Activated CD4-positive, alpha-beta T cell treated with anti-CD3 and anti-CD28 coated beads for 4 hours (primary cell): ENCODE data around the gene HIKESHI.
"Not testable (repeated sequence)": the region's sequence is repeated elsewhere in the genome, so short reads cannot be mapped to it uniquely, and the experiment has no call there.

Experiments used
- DNase-seq, 2 donors: peaks; one replicate each; pipeline ENCODE4 v3.0.0-alpha.2; 2020

Gene HIKESHI, protein sequence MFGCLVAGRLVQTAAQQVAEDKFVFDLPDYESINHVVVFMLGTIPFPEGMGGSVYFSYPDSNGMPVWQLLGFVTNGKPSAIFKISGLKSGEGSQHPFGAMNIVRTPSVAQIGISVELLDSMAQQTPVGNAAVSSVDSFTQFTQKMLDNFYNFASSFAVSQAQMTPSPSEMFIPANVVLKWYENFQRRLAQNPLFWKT

DNA sequence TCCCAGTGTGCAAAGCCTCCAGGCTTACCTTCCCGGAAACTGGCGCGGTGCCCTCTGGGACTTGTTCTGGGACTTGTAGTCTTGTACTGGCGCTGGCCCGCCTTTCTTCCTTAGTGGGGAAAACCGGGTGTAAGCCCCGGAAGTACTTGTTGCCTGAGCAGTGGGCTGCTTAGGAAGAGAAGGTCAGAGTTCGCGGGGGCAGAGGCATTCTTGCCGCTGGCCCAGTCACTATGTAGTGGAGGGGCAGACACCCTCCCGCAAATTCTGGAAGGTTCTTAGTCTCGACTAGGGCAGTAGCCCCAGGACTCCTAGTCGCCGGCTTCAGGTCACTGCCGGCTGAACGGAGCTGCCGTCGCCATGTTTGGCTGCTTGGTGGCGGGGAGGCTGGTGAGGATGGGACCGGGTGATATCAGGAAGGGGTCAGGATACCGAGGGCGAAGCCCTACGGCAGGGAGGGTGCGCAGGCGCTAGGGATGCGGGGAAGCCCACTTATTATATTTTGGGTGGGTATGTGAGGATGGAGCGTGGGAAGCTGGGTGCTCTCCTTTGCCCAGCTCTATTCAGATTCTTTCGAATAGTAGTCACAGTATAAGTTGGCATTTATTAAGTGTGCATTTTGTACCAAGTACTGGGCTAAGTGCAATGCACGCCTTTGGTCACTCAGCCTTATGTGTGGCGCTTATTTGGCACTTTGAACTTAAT, at the start of gene HIKESHI:
Gene HIKESHI (plus strand): TSS at position 149 of the 702 bp plus-strand sequence. CDS start 209 bp downstream, at position 358.
- DNase-seq: peak; percentile 91

DNA sequence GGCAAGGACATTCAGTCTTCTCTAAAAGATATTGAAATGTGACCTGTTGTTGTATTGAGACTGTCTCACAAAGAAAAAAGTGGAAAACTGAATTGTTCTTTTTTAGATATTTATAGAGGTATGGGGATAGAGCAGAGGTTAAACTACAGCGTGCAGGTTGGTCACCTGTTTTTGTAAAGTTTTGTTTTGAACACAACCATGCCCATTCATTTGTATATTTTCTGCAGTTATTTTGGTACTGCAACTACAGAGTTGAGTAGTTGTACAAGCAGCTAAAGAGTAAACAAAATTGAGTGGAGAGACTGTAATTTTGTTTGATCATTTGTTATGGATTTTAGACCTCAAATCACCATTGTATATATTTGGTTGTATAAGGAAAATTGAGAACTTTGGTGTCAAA, 46.1 kb upstream of the HIKESHI start:
- no peak for DNase-seq

DNA sequence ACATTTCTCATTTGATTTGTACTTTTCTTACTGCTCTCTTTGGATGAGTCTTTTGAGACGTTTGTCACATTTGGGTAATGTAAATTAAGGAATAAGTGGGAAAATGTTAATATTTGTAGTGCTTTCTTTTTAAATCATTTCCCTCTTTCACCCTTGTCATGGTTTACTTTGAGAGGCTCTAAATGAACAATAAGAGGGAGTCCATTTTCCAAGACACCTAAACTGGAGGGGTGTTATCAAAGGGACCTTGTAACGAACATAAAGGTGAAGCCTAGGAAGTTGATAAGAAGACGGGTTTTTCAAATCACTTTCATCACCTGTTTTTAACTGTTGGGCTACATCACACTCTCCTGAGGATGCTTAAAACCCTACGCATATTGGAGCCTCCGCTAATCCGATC, 45.4 kb upstream of the HIKESHI start:
- DNase-seq: no peak

DNA sequence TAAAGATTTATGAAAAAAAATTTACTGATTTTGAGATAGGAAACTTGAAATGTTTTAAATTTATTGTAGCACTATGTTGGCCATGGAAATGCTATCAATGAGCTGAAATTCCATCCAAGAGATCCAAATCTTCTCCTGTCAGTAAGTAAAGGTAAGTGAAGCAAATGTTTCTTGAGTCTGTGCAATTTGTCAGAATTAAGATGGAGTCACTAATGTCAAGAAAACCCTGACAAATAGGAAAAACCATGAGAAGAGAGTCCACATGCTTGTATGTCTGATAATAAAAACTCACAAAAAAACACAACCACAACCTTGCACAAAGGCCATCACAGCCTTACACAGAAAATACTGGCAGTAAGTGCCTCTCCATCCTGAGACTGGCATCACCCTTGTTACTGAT, 44.6 kb upstream of the HIKESHI start:
- DNase-seq: no peak

DNA sequence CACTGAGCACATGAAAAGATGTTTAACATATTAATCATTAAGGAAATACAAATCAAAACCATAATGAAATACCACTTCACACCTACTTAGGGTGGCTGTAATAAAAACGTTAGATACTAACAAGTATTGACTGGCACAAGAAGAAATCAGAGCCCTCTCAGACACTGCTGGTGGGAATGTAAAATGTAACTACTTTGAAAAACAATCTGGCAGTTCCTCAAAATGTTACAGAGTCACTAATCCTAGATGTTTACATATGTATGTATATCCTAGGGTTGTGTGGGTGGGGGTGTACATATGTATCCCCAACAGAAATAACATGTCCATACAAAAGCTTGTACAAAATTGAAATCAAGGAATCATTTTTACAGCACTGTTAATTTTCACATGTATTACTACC, 42.3 kb upstream of the HIKESHI start:
- DNase-seq: no peak

DNA sequence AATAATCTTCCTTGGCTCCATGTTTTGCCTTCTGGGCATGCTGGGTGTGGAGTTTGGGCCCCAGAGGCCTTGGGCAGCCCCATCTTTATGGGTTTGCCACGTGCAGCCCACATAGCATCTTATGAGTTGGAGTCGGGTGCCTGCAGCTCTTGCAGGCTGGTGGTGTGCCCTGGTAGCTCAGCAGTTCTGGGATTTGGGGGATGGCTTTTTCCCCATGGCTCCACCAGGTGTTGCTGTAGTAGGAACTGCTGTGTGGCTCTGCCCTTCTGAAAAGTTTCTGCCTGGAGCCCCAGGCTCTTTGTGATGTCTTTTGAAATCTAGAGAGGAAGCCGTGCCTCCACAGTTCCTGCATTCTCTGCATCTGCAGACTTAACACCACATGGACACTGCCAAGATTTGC, 40.7 kb upstream of the HIKESHI start:
- DNase-seq: no peak

DNA sequence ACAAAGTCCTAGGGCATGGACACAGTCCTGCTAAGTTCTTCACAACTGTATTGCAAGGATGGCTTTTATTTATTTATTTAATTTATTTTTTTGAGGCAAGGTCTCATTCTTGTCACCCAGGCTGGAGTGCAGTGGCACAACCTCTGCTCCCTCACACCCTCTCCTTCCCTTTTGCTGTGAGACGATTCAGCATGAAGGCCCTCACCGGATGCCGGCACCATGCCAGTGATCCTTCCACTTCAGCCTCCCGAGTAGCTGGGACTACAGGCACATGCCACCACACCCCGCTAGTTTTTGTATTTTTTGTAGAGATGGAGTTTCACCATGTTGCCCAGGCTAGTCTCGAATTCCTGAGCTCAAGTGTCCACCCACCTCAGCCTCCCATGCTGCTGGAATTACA, 39.7 kb upstream of the HIKESHI start:
- no peak for DNase-seq

DNA sequence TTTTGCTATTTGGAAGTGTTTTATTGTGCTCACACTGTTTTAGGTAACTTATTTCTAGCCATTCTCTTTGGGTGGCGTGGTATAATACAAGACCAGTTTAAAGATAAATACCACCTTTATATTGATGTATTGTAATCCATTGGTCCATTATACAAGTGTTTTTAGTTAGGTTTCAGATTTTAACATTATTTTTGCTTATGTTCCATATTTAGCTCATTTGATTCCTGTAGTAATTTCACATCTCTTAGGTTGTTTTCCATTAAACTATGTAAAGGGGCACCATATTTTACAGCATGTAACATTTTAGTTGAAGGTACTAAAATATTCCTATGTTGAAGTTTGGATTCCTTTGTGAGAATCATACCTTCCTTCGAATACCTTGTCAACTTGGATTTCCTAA, 37.4 kb upstream of the HIKESHI start:
- no peak for DNase-seq

DNA sequence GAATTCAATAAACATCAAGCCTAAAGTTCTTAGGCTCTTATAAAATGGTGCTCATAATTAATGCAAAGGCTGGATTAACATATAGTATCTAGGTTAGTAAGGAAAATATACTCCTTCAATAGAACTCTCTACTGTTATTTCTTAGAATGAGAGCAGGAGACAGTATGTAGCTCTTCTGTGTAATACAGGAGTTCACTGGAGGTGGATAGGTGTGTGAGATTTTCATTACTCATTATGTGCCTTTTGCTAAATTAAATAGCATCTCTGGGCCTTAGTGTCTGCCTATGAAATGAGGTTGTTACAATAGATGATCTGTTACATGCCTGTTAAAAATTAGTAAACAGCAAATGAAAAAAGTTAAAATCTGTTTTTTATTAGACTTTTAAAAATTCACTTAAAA, 36.8 kb upstream of the HIKESHI start:
- no peak for DNase-seq

DNA sequence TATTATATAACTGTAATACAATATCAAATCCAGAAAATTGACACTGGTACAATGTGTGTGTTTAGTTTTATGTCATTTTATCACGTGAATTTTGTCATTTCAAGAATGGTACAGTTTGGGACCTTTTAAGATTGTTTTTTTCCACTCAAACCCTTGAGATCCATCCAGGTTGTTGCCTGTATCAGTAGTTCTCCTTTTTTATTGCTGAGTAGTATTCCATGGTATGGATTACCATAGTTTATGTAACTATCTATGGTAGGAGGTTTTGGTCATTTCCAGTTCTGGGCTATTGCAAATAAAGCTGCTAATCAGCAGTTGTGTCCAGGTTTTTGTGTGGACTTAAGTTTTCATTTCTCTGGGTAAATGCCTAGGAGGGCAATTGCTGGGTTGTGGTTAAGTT, 32.4 kb upstream of the HIKESHI start:
- no peak for DNase-seq

DNA sequence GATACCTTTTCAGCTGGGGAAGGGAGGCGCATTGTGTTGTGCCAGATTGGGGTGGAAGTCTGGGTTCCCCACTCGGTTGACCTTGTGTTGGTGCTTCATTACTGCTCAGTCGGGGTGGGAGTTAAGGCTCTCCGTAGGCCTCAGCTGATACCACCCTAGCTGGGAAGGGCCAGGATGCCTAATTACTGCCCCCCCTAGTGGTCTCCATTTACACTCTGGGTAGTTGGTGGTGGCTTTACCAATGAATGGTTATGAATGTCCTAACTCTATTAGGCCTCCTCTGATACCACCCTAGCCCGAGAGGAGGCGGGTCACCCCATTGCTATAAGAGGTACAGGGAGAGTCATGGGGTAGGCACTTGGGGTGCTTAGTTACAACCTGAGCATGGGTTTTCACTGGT, 27.5 kb upstream of the HIKESHI start:
- no peak for DNase-seq

DNA sequence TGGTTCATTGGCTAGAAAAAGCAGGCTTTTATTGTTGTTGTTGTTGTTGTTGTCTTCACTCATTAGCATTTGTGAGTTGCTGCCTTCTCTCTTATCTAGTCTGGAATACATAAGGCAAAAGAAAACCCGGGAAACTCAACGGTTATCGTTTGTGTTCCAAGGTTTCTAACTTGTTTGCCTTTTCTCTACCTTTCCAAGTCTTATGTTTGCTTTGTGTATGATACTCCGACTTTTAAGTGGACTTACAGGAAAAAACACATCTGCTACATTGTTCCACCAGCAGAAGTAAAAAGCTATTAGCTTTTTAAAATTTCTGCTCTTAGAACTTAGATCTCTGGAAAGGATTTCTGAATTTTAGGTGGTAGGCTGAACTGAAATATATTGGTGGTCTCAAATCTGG, 27.0 kb upstream of the HIKESHI start:
- DNase-seq: no peak

DNA sequence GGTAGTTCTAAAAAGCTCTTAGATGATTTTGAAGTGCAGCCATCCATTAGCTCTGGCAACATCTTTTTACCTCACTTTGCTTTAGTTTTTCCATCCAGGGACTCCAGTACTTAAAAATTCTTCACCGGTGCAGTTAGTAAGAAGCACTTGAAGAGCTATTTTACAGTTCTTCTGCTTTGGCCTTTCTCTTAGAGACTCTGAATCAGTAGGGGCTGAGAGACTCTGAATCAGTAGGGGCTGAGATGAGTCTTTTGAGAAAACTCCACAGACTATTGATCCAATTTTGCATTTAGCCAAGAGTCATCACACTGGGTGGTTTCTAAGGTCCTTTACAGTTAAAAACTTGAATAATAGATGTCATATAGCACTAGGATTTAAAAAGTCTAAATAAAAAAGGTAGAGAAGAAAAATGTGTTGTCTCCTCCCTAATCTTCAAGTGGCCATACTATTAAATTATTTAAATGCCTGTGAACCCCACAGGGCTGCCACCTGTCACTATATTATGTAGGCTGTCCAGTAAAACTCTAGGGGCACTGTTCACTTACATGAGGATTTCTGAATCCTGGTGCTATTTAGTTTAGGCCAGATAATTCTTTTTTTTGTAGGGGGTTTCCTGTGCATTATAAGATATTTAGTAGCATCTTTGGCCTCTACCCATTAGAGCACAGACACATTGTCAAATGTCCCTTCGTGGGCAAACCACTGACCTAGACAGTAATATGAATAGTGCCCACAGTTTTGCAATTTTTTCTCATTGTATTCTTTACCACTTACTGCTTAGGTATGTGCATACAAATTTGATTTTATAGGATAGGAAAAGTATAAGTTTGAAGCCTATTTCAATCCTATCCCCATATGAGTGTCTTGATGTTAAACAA, 26.3 kb upstream of the HIKESHI start:
- no peak for DNase-seq

DNA sequence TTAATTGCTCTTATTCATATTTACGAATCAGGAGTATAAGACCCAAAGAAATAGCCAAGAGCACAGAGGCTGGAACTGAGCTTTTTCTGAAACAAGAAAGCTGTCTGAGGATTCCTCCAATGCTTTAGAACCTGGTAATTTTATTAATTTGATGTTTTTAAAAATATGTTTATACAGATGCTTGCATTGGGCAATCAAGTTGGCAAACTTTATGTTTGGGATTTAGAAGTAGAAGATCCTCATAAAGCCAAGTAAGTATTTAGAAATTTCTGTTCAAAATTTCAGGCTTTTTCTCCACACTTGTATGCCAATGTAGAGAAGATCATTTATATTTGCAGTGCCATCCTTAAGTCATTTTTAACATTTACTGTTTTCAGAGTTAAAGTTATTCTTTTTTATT, 24.3 kb upstream of the HIKESHI start:
- DNase-seq: no peak

DNA sequence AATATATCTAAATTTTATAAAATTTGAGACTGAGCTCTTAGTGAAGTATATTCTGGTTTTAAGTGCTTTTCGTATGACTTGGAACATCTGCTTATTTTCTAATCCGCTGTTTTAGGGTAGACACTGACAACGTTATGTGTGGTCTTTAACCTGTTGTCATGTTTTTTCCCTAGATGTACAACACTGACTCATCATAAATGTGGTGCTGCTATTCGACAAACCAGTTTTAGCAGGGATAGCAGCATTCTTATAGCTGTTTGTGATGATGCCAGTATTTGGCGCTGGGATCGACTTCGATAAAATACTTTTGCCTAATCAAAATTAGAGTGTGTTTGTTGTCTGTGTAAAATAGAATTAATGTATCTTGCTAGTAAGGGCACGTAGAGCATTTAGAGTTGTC, 23.8 kb upstream of the HIKESHI start:
- no peak for DNase-seq

DNA sequence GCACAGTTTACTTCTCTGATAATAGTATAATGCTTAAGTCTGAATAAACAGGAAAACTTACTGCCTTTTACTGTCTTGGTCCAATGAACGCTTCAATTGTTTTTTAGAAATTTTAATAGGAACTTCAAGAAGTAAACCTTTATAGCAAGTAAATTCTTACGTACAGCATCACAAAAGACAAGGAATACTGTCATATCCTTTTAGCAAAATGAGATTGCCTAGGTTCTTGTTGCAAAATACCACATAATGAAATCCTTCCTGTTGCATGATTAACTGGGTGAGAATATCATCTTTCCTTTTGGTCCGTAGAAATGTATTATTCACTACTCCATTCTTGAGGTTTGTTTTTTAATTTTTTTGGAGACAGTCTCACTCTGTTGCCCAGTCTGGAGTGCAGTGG, 22.3 kb upstream of the HIKESHI start:
- DNase-seq: no peak

DNA sequence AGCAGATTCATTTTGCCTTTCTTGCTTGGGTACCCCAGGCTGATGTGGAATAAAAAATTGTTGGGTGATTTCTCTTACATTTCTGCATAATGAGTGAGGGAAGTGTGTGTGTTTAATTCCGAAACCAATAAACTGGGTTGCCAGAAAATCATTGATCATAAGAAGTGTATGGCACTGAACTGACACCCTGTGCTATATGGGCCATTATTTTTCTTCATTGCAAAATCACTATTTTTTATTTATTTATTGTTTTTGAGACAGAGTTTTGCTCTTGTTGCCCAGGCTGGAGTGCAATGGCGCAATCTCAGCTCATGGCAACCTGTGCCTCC, 14.6 kb upstream of the HIKESHI start:
- no peak for DNase-seq

DNA sequence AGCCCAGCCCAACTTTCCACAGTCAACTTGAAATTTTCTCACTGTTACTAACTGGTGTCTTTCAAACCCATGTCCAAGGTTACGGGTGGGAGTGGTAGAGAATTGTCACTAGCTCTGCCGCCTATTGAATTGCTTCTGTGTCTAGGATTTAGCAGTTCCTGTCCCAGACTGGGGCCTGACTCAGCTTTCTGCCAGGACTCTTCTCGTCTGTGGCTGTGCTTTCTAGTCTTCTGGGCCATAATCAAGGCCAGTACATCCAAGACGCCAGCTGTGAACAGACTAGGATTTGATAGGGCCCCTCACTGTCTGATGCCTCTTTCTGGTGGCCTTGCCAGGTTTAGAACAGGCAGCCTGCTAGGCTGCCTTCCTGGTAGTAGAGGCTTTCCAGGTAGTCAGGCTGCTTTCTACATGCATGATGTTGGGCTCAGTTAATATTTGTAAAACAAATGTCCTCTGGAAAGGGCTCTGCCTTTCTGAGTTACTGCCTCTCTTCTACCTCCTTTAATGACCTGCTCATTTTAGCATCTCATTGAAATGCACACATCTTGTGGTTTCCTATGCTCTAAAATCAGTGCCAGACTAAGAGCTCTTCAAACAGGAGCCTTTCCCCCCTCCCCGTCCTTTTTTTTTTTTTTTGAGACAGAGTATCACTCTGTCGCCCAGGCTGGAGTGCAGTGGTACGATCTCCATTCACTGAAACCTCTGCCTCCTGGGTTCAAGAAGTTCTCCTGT, 13.1 kb upstream of the HIKESHI start:
- no peak for DNase-seq

DNA sequence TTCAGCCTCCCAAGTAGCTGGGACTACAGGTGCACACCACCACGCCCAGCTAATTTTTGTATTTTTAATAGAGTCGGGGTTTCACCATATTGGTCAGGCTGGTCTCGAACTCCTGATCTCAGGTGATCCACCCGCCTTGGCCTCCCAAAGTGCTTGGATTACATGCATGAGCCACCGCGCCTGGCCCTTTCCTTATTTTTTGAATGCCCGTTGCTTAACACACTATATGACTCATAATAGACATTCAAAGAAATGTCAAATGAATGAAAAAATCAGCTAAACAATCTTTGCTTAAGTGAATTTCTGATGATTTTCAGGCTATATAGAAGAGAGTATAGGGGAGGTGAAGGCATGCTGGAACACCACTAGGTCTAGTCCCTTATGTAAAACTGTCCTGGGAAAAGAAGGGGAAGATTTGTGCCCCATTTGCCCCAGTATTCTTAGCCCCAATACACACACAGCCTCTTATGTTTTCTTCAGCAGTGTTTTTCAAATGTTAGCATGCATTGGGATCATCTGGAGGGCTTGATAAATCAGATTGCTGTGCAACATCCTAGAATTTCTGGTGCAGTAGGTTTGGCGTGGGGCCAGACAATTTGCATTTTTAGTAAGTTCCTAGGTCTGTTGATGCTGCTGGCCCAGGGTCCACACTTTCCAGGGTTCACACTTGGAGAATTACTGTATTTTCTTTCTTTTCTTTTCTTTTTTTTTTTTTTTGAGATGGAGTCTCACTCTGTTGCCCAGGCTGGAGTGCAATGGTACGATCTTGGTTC, 12.3 kb upstream of the HIKESHI start:
- DNase-seq: not testable (repeated sequence)

DNA sequence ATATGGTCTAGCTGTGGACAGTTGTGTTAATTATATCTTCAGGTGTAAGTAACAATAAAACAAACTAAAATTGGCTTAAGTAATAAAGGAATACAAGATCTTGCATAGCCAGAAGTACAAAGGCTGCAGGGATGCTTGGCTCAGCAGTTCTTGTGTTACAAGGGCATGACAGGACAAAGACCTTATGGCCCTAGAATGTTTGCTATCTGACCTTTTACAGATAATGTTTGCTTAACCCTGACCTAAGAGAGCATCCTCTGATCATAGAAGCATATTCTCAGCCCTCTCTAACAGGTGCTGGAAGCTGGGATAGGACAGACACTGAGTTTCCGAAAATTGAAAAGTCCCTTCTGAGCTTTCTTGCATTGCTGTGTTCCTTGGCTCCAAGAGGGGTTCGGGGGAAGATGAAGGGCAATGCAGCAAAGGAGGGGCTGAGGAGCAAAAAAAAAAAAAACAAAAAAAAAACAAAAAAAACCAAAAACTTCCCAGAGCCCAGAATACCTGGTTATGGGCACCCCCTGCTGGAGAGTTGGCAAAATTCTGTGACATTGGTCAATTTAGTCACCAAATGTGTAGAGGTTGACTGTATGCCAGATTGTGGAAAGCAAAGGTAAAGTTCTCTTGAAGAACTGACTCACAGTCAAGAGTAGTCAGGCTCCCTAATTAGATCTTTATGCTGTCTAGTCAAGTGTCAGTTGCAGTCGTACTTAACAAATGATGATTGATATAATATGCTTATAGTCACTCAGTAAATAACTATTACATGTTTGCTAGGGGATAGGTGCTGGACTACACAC, 10.4 kb upstream of the HIKESHI start:
- peak; percentile 61 to 76 for DNase-seq

DNA sequence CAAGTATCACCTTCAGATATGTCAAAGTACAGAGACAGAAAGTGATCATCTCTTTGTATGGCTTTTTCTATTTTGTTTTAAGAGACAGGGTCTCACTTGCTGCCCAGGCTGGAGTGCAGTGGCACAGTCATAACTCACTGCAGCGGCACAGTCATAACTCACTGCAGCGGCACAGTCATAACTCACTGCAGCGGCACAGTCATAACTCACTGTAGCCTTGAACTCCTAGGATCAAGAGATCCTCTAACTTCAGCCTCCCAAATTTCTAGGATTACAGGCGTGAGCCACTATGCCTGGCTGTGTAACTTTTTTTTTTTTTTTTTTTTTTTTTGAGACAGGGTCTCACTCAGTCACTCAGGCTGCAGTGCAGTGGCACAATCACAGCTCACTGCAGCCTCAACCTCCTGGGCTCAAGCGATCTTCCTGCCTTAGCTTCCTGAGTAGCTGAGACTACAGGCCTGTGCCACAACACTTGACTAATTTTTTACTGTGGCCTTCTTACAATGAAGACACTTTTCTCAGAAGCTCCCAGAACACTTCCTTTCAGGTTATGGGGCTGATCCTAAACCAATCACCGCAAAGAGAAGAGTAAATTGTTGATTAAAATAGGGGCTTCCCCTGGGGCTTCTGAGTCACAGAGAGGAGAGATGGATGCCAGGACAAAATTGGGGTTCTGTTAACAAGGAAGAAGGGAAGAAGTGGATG, 9.0 kb upstream of the HIKESHI start:
- DNase-seq: peak; percentile 11 to 13
